MM.1S (cell line): ENCODE measurements around the gene GFAP.

Experiments
- CTCF ChIP-seq: fragments of 300-600 bp; sonication (generic); IDR thresholded peaks from 2 replicates; pipeline ENCODE4 v1.5.1; 2016; ENCODE audit warnings: antibody characterized with exemption, low read length, mixed read lengths
- EZH2phosphoT487 ChIP-seq: fragments of 300-600 bp; sonication (generic); IDR thresholded peaks from 2 replicates; pipeline ENCODE4 v1.6.1; 2018; ENCODE audit warnings: antibody characterized with exemption, low read length

GRCh38 chr17:44901411-44901921, 13.8 kb downstream of the GFAP start:
- TF ChIP-seq CTCF = no peak
- TF ChIP-seq EZH2phosphoT487 = no peak
